ENCODE results near the gene DLGAP4. TPM values are rescaled to one million over a fixed set of nuclear protein-coding genes. Genes with fewer than 3 reads are reported as not detected.

The DLGAP4 gene
- total and polyA plus RNA-seq, 9 of the 15 experiments (the other 6 are each of a cell fraction or from before 2014, with no cell fraction given), result 0.31 to 34.1 (median 4.5) TPM

DNA sequence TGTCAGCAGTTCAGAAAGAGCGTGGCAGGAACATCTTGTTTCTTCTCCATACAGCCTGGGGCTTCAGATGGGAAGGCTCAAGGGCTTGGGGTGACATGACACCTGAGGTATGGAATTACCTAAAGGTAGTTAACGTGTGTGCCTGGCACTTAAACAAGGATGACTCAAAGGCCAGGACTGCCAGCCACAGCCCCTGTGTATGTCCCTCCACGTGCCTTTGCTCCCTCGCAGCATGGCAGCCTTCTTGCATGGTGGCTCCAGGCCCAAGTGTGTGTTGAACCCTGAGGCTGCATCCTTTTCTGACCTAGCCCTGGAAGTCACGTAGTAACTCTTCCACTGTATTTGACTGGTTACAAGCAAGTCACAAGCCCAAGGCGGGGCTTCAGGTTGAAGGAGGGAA, 201.6 kb downstream of the DLGAP4 start (continued):
- TF ChIP-seq MYNN (IDR thresholded peaks at IDR 0.05), result no peak
- TF ChIP-seq MYNN (CRISPR knock-in tag; IDR thresholded peaks at IDR 0.05), result no peak
- TF ChIP-seq BCLAF1 (IDR thresholded peaks at IDR 0.05; ENCODE audit: borderline replicate concordance in 1 of 2, control insufficient read depth in 1 of 2, low read depth in 2 of 2, low read length in 1 of 2), result no peak

GRCh38 chr20:36519012-36519719, 213.0 kb downstream of the DLGAP4 start:
- H3K27me3 ChIP-seq (ENCODE audit: control insufficient read depth in 2 of 2, insufficient read depth in 2 of 2, low read length in 2 of 2), result no peaks in the 10 kb centered on the region

More at GRCh38 chr20:36519012-36519719, 213.0 kb downstream of the DLGAP4 start:
- Histone ChIP-seq H3K36me3 (ENCODE audit: control insufficient read depth, insufficient read depth, low read length) (peaks cover 12% of the 10 kb centered on the region; the same call in 2 of the 3 replicates), H3K27ac (ENCODE audit: extremely low read depth, low read depth, low read length) (no peak overlapping the region), H3K9me1 (ENCODE audit: control insufficient read depth, insufficient read depth, low read length) (no peaks in the 10 kb centered on the region), H3K4me1 (replicated peaks in 1 of 2; ENCODE audit: control insufficient read depth in 2 of 2, insufficient read depth in 2 of 2, low read length in 2 of 2) (no peaks in the 10 kb centered on the region), H3K79me2 (ENCODE audit: control insufficient read depth, insufficient read depth, low read length) (no peaks in the 10 kb centered on the region), H3K9me3 (replicated peaks; ENCODE audit: control insufficient read depth, insufficient read depth, low read depth, low read length) (no peaks in the 10 kb centered on the region), H3K4me2 (ENCODE audit: insufficient read depth, low read length) (no peak overlapping the region), H2AFZ (ENCODE audit: low read depth, low read length) (no peak overlapping the region), H4K20me1 (replicated peaks; ENCODE audit: control insufficient read depth, insufficient read depth, low read length) (no peaks in the 10 kb centered on the region), H3K9ac (ENCODE audit: insufficient read depth in 1 of 2, low read depth in 2 of 2, low read length in 2 of 2) (no peak overlapping the region), H3K4me3 (no peak overlapping the region)
- BruUV-seq (replicated peaks), result no TSS peak
- 85% methylated on average over 17 of the region's 17 CpGs for WGBS (ENCODE audit: insufficient coverage, low coverage, missing lambda C conversion rate)
- ATAC-seq (no peak), FAIRE-seq (no peak), DNase-seq (ENCODE audit: extremely low read depth in 1 of 4, low spot score in 3 of 4) (no peak)
- in situ Hi-C loops (cut with MboI) (no loop called here), intact Hi-C loops (cut with micrococcal nuclease) (no loop called here)
- POLR2A ChIA-PET, result interaction anchor here (0.5 kb wide), 1 partner anchor 1106 kb away, joined by 6 read pairs; no protein-coding TSS in a partner anchor
- no peak for TF ChIP-seq TEAD1 (CRISPR knock-in tag; IDR thresholded peaks at IDR 0.05)
- no peak for TF ChIP-seq SNRNP70 (optimal IDR thresholded peaks at IDR 0.05; ENCODE audit: low read depth, low read length)
- TF ChIP-seq XRCC3 (IDR thresholded peaks at IDR 0.05), result no peak
- no peak for TF ChIP-seq KAT2B (IDR thresholded peaks at IDR 0.05; ENCODE audit: low read depth, low read length)
- no peak for TF ChIP-seq ZNF512 (tag; IDR thresholded peaks at IDR 0.05)
- TF ChIP-seq NCOA2 (IDR thresholded peaks at IDR 0.05; ENCODE audit: partially characterized antibody in 2 of 2), result no peak
- CTCF ChIA-PET (ENCODE audit: low intra/inter-chr PET ratio), result no interaction called here

All from K562 (cell line).